Right atrium auricular region (tissue), 2 donors: ENCODE data around the gene FN3KRP. TPM values are rescaled to one million over a fixed set of nuclear protein-coding genes. Genes with fewer than 3 reads are reported as not detected.
A peak's percentile ranks its signal among the peaks of the same experiment; 100 is the strongest.
"Not testable (repeated sequence)": the region's sequence is repeated elsewhere in the genome, so short reads cannot be mapped to it uniquely, and the experiment has no call there.

Source experiments
- DNase-seq: peaks from one replicate; pipeline ENCODE4 v3.0.0-alpha.2; 2019; ENCODE audit warnings: low spot score
- H3K27ac ChIP-seq, 2 donors: fragments of 200-600 bp; sonication (generic); 1 replicate in 1 of 2; 2 replicates in 1 of 2; pipeline ENCODE4 v1.5.1; 2016 to 2019
- H3K27me3 ChIP-seq, 2 donors: fragments of 200-600 bp; sonication (generic); one replicate each; pipeline versions ENCODE4 v1.5.1 to v1.6.0; 2017 to 2019
- H3K36me3 ChIP-seq: fragments of 200-600 bp; sonication (generic); one replicate; pipeline ENCODE4 v1.5.1; 2016
- H3K4me1 ChIP-seq, 2 donors: fragments of 200-600 bp; sonication (generic); one replicate each; pipeline versions ENCODE4 v1.5.1 to v1.6.0; 2017 to 2019
- H3K4me3 ChIP-seq, 2 donors: fragments of 200-600 bp; sonication (generic); 1 replicate in 1 of 2; 2 replicates in 1 of 2; pipeline ENCODE4 v1.5.1; 2017 to 2019; ENCODE audit warnings: mild to moderate bottlenecking in 1 of 2, moderate library complexity in 1 of 2
- H3K9me3 ChIP-seq, 2 donors: fragments of 200-600 bp; sonication (generic); one replicate each; pipeline ENCODE4 v1.5.1; 2019
- CTCF ChIP-seq, 2 donors: fragments of 200-600 bp; sonication (generic); IDR thresholded peaks; one replicate each; pipeline ENCODE4 v1.5.1; 2019; ENCODE audit warnings: antibody characterized with exemption in 2 of 2
- total RNA-seq, 2 donors: library from RNA; depleted of rRNA; stranded (reverse); fragments of >200 nt; gene quantifications; one replicate each; pipeline ENCODE4 v1.1.0, GENCODE V29; 2016

FN3KRP gene
- total RNA-seq, 2 donors from 2014 or later = 6.1 TPM

DNA sequence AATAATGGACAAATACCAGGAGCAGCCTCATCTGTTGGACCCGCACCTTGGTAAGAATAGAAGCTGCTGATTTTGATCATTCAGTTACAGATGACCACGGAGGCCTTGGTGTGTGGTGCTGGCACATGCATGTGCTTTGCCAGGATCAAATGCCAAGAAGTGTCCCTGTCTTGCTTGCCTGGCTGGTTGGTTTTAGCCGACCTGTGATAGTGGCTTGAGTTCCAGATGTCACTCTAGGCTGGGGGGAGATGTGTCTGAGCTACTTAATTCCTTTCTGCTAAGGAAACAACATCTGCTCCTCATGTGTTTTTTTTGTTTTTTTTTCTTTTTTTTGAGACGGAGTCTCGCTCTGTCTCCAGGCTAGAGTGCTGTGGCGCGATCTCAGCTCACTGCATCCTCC is 39.7 kb downstream of the FN3KRP start:
- Histone ChIP-seq H3K27me3 (no peaks in the 10 kb centered on the region), H3K4me1 (peaks cover 0 to 19% of the 10 kb centered on the region in 2 donors), H3K27ac (no peak overlapping the region), H3K4me3 (no peak overlapping the region), H3K9me3 (no peaks in the 10 kb centered on the region), H3K36me3 (peaks cover 3% of the 10 kb centered on the region)
- TF ChIP-seq CTCF (IDR thresholded peaks at IDR 0.05) = no peak
- DNase-seq = no peak

DNA sequence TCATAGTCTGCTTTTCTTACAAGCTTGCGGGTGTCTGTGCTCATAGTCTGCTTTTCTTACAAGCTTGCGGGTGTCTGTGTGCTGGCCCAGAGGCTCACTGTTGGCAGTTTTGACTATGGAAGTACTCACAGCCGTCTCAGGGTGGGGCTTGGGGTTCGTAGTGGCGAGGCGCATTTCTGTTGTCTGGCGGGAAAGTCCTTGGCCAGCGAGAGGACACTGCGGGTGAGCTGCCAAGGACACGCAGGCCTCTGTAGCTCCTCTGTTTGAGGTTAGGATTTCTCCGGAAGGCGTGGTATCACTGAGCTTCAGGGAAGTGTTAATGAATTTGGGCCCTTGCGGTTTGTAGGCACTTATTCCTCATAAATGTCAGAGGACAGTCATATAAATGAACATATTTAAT is 48.9 kb downstream of the FN3KRP start:
- H3K27ac ChIP-seq = peak overlapping the region in 1 of 2 donors; percentile 1

GRCh38 chr17:82767041-82767754 is 50.7 kb downstream of the FN3KRP start:
- H3K9me3 ChIP-seq = no peaks in the 10 kb centered on the region
- no peaks in the 10 kb centered on the region for H3K27me3 ChIP-seq
- TF ChIP-seq CTCF (IDR thresholded peaks at IDR 0.05) = peak; percentile 28 to 63
- H3K4me3 ChIP-seq = no peak overlapping the region
- H3K36me3 ChIP-seq = peaks cover 45% of the 10 kb centered on the region
- no peak overlapping the region for H3K27ac ChIP-seq
- no peak for DNase-seq
- H3K4me1 ChIP-seq = no peaks in the 10 kb centered on the region

More for the DNA sequence above, 48.9 kb downstream of the FN3KRP start:
- peaks cover 43% of the 10 kb centered on the region for H3K36me3 ChIP-seq
- no peaks in the 10 kb centered on the region for H3K9me3 ChIP-seq
- no peak for TF ChIP-seq CTCF (IDR thresholded peaks at IDR 0.05)
- no peak for DNase-seq
- no peaks in the 10 kb centered on the region for H3K4me1 ChIP-seq
- H3K27me3 ChIP-seq = no peaks in the 10 kb centered on the region
- H3K4me3 ChIP-seq = no peak overlapping the region

DNA sequence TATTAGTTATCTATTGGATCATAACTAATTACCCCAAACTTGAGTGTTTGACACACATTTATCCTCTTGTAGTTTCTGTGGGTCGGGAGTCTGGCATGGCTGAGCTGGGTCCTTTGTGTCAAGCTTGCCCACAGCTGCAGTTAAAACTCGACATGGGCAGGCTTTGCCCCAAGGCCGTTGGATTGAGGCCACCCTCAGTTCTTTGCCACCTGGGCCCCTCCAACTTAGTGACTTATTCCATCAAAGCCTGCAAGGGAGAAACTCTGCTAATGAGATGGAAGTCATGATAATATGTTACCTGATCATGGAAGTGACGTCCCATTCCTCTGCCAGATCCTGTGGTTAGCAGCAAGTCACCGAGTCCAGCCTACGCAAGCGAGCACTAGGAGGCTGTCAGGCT is 52.5 kb downstream of the FN3KRP start:
- peaks cover 49% of the 10 kb centered on the region for H3K36me3 ChIP-seq
- H3K9me3 ChIP-seq = no peaks in the 10 kb centered on the region
- no peak for DNase-seq
- no peak overlapping the region for H3K27ac ChIP-seq
- no peaks in the 10 kb centered on the region for H3K4me1 ChIP-seq
- H3K27me3 ChIP-seq = no peaks in the 10 kb centered on the region
- no peak for TF ChIP-seq CTCF (IDR thresholded peaks at IDR 0.05)
- H3K4me3 ChIP-seq = no peak overlapping the region

- no peak for TF ChIP-seq CTCF (IDR thresholded peaks at IDR 0.05)
- Histone ChIP-seq H3K9me3 (no peaks in the 10 kb centered on the region), H3K4me1 (peaks cover 0 to 8% of the 10 kb centered on the region in 2 donors), H3K4me3 (no peak overlapping the region), H3K36me3 (peaks cover 38% of the 10 kb centered on the region), H3K27me3 (no peaks in the 10 kb centered on the region), H3K27ac (no peak overlapping the region)
- DNase-seq = no peak
Measured at GRCh38 chr17:82772026-82772425, 55.5 kb downstream of the FN3KRP start.

- H3K4me3 ChIP-seq, H3K27ac ChIP-seq, H3K4me1 ChIP-seq, H3K27me3 ChIP-seq, H3K9me3 ChIP-seq, DNase-seq: not testable (repeated sequence)
- H3K36me3 ChIP-seq = peaks cover 23% of the 10 kb centered on the region
Measured at GRCh38 chr17:82774456-82774855, 58.0 kb downstream of the FN3KRP start.
